ENCODE data around the gene CCNG2. TPM values are rescaled to one million over a fixed set of nuclear protein-coding genes. Genes with fewer than 3 reads are reported as not detected.

Gene CCNG2
- total RNA-seq, 1 experiment from 2014 or later = 38.8 TPM

DNA sequence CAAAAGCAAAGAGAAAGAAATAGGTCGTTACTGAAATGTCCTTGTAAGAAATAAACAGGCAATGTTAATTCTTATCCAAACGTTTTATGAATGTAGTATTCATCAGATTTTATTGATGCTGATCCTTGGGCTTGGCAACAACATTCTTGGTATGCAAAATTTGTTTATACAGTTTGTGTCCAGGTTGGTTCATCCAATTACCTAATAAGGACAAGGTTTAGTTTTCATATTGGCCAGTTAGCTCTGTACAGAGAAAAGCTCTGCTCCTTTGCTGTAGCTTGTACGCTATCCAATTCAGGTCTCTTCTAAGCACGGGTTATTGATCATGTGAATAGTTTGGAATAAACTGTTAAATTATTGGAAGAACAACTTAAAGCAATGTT lies 14.4 kb upstream of the CCNG2 start:
- H4K20me1 ChIP-seq (ENCODE audit: insufficient read depth, low read depth, low read length) = no peaks in the 10 kb centered on the region
- no peak for DNase-seq

DNA sequence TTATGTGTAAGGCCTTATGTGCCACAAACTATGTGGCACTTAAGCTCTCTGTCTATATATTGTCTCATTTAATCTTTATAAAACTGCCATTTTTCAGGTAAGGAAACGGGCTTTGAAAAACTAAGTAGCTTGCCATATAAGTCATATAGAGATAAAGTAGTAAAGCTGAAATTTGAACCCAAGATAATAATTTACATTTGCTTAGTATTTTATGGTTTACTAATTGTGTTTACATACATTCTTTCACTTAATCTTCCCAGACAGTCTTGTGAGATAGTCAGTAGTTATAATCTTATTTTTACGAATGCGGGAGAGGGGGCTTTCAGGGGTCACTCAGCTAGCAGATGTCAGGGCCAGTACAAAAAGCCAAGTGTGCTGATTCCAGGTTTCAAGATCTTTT lies 13.9 kb upstream of the CCNG2 start:
- no peak overlapping the region for H3K9ac ChIP-seq (ENCODE audit: low read length)
- H3K79me2 ChIP-seq (ENCODE audit: low read length) = no peaks in the 10 kb centered on the region
- no peak overlapping the region for H2AFZ ChIP-seq (ENCODE audit: low read length)
- DNase-seq = no peak
- no peaks in the 10 kb centered on the region for H3K9me3 ChIP-seq (ENCODE audit: low read length)
- no peaks in the 10 kb centered on the region for H3K9me2 ChIP-seq (replicated peaks; ENCODE audit: insufficient read depth, low read length)
- no peaks in the 10 kb centered on the region for H3K36me3 ChIP-seq (ENCODE audit: insufficient read depth, low read length)
- H4K20me1 ChIP-seq (ENCODE audit: insufficient read depth, low read depth, low read length) = no peaks in the 10 kb centered on the region
- H3K27ac ChIP-seq (ENCODE audit: low read length) = no peak overlapping the region
- no peaks in the 10 kb centered on the region for H3K27me3 ChIP-seq (ENCODE audit: low read length)
- H3K4me1 ChIP-seq (ENCODE audit: low read length) = peaks cover 21% of the 10 kb centered on the region
- no peak overlapping the region for H3K4me2 ChIP-seq (ENCODE audit: low read depth, low read length, poor library complexity, severe bottlenecking)
- no peak overlapping the region for H3K4me3 ChIP-seq (ENCODE audit: low read length)

More for the DNA sequence above, 14.4 kb upstream of the CCNG2 start:
- H3K9ac ChIP-seq (ENCODE audit: low read length) = no peak overlapping the region
- H3K4me2 ChIP-seq (ENCODE audit: low read depth, low read length, poor library complexity, severe bottlenecking) = no peak overlapping the region
- peaks cover 18% of the 10 kb centered on the region for H3K4me1 ChIP-seq (ENCODE audit: low read length)
- no peaks in the 10 kb centered on the region for H3K9me2 ChIP-seq (replicated peaks; ENCODE audit: insufficient read depth, low read length)
- H3K9me3 ChIP-seq (ENCODE audit: low read length) = no peaks in the 10 kb centered on the region
- no peak overlapping the region for H3K4me3 ChIP-seq (ENCODE audit: low read length)
- no peaks in the 10 kb centered on the region for H3K36me3 ChIP-seq (ENCODE audit: insufficient read depth, low read length)
- no peak overlapping the region for H3K27ac ChIP-seq (ENCODE audit: low read length)
- no peak overlapping the region for H2AFZ ChIP-seq (ENCODE audit: low read length)
- no peaks in the 10 kb centered on the region for H3K79me2 ChIP-seq (ENCODE audit: low read length)
- H3K27me3 ChIP-seq (ENCODE audit: low read length) = no peaks in the 10 kb centered on the region

DNA sequence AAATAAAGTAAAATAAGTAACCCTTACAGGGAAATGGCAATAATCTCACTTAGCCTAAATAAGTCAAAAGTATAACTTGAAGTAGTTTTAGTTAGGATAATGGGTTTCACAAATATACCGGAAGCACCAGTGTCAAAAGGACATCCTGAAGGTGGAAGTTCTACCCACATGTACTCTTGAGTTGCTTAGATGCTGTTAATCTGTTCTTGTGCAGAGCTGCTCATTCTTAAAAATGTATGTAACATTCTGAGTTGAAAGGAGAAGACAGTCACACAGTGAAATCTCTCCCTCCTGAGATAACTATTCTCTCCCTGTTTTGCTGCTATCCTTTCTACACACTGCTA lies 11.2 kb upstream of the CCNG2 start:
- no peak overlapping the region for H3K4me3 ChIP-seq (ENCODE audit: low read length)
- H3K79me2 ChIP-seq (ENCODE audit: low read length) = no peaks in the 10 kb centered on the region
- H3K27me3 ChIP-seq (ENCODE audit: low read length) = no peaks in the 10 kb centered on the region
- H3K36me3 ChIP-seq (ENCODE audit: insufficient read depth, low read length) = no peaks in the 10 kb centered on the region
- no peaks in the 10 kb centered on the region for H3K9me3 ChIP-seq (ENCODE audit: low read length)
- peak overlapping the region; percentile 93 for H2AFZ ChIP-seq (ENCODE audit: low read length)
- H3K9me2 ChIP-seq (replicated peaks; ENCODE audit: insufficient read depth, low read length) = no peaks in the 10 kb centered on the region
- H3K9ac ChIP-seq (ENCODE audit: low read length) = peak overlapping the region; percentile 45
- no peaks in the 10 kb centered on the region for H4K20me1 ChIP-seq (ENCODE audit: insufficient read depth, low read depth, low read length)
- DNase-seq = no peak
- peak overlapping the region; percentile 57 for H3K27ac ChIP-seq (ENCODE audit: low read length)
- peak overlapping the region; percentile 42 for H3K4me2 ChIP-seq (ENCODE audit: low read depth, low read length, poor library complexity, severe bottlenecking)
- peaks cover 21% of the 10 kb centered on the region for H3K4me1 ChIP-seq (ENCODE audit: low read length)

DNA sequence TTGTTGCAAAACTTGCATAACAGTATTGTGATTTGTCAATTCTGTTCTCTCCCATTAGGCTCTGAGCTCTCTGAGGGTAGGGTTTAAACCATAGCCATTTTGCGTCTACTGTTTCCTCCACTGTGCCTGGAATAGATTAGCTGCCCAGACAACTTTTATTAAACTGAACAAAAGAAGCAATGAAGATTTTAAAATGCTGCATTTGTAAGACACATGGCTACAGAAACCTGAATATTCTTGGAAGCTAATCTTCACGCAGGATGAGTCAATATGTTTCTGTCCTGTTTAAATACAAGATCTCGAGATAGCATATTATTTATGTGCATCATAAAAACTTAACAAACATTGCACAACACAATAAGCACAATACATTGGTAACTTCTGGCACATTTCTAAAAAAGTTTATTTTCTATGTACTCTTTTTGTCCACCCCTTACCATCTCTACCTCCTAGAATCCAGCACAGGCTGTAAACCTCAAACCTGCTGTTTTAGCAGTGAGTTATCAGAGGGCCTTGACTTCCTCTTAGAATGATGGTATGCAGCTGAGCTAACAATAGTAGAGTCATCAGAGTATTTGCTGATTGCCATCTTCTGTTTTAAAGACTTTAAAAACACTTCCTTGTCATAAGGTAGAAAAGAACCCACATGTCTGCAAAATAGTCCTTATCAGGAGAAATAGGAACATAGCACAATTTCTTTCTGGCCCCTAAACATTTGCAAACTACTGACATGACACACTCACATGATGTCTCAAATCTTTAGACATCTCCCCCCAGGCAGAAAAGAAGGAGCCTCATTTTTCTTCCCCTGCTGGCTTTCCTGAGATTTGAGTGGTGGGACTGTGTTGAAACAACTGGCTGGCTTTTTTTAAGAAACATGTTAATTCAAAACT lies 10.6 kb upstream of the CCNG2 start:
- Histone ChIP-seq H3K4me3 (ENCODE audit: low read length) (no peak overlapping the region), H3K27ac (ENCODE audit: low read length) (peak overlapping the region; percentile 57), H3K36me3 (ENCODE audit: insufficient read depth, low read length) (no peaks in the 10 kb centered on the region), H3K4me1 (ENCODE audit: low read length) (peaks cover 21% of the 10 kb centered on the region), H3K4me2 (ENCODE audit: low read depth, low read length, poor library complexity, severe bottlenecking) (peak overlapping the region; percentile 42), H3K9ac (ENCODE audit: low read length) (peak overlapping the region; percentile 45), H3K27me3 (ENCODE audit: low read length) (no peaks in the 10 kb centered on the region), H3K9me2 (replicated peaks; ENCODE audit: insufficient read depth, low read length) (no peaks in the 10 kb centered on the region), H3K9me3 (ENCODE audit: low read length) (no peaks in the 10 kb centered on the region), H2AFZ (ENCODE audit: low read length) (peak overlapping the region; percentile 93), H3K79me2 (ENCODE audit: low read length) (no peaks in the 10 kb centered on the region), H4K20me1 (ENCODE audit: insufficient read depth, low read depth, low read length) (no peaks in the 10 kb centered on the region)
- peak; percentile 42 for DNase-seq

DNA sequence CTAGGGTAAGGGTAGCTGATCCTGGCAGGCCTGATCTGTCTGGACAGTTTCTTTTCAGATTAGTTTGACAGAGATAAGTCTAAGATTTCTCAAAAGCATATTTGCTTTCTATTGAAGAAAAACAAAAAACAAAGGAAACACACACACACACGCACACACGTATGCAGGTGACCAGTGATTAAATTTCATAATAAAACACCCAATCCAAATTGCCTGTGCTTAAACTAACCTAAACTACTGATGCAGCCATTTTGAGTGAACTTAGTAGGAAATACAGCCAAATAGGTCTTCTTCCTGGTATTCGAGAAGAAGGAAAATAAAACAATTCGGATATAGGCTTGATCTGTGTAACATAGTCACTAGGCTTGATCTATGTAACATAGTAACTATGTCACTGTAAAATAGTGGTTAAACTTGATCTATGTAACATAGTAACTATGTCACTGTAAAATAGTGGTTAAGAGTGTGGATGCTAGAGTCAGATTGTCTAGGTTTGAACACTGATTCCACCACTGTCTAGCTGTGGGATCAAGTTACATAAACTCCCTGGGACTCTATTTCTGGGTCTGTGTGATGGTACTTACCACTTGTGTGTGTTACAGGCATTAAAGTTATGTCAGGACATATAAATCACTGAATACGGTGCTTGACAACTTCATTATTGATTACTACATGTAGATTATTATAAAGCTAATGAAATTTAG lies 9.8 kb upstream of the CCNG2 start:
- H3K27me3 ChIP-seq (ENCODE audit: low read length) = no peaks in the 10 kb centered on the region
- H2AFZ ChIP-seq (ENCODE audit: low read length) = peak overlapping the region; percentile 93; the same call in 1 of the 2 replicates
- no peak overlapping the region for H3K9ac ChIP-seq (ENCODE audit: low read length)
- no peaks in the 10 kb centered on the region for H3K36me3 ChIP-seq (ENCODE audit: insufficient read depth, low read length)
- no peaks in the 10 kb centered on the region for H3K9me3 ChIP-seq (ENCODE audit: low read length)
- peak overlapping the region; percentile 23 for H3K4me2 ChIP-seq (ENCODE audit: low read depth, low read length, poor library complexity, severe bottlenecking)
- H3K9me2 ChIP-seq (replicated peaks; ENCODE audit: insufficient read depth, low read length) = no peaks in the 10 kb centered on the region
- H3K27ac ChIP-seq (ENCODE audit: low read length) = peak overlapping the region; percentile 57
- no peaks in the 10 kb centered on the region for H3K79me2 ChIP-seq (ENCODE audit: low read length)
- H3K4me3 ChIP-seq (ENCODE audit: low read length) = no peak overlapping the region
- DNase-seq = no peak
- no peaks in the 10 kb centered on the region for H4K20me1 ChIP-seq (ENCODE audit: insufficient read depth, low read depth, low read length)
- H3K4me1 ChIP-seq (ENCODE audit: low read length) = peaks cover 26% of the 10 kb centered on the region

DNA sequence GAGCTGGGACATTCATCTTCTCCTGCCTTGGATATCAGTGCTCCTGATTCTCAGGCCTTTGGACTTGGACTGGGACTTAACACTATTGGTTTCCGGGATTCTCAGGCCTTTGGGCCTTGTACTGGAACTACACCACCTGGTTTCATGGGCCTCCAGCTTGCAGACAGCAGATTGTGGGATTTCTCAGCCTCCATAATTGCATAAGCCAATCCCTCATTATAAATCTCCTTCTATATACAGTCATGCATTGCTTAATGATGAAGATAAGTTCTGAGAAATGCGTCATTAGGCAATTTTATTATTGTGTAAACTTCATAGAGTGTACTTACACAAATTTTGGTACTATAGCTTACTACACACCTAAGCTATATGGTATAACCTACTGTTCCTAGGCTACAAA lies 8.9 kb upstream of the CCNG2 start:
- Histone ChIP-seq H3K9ac (ENCODE audit: low read length) (no peak overlapping the region), H3K9me2 (replicated peaks; ENCODE audit: insufficient read depth, low read length) (no peaks in the 10 kb centered on the region), H3K4me3 (ENCODE audit: low read length) (no peak overlapping the region), H4K20me1 (ENCODE audit: insufficient read depth, low read depth, low read length) (no peaks in the 10 kb centered on the region), H2AFZ (ENCODE audit: low read length) (peak overlapping the region; percentile 67), H3K4me2 (ENCODE audit: low read depth, low read length, poor library complexity, severe bottlenecking) (no peak overlapping the region), H3K27me3 (ENCODE audit: low read length) (no peaks in the 10 kb centered on the region), H3K79me2 (ENCODE audit: low read length) (no peaks in the 10 kb centered on the region), H3K27ac (ENCODE audit: low read length) (peak overlapping the region; percentile 22; the same call in 1 of the 2 replicates), H3K36me3 (ENCODE audit: insufficient read depth, low read length) (no peaks in the 10 kb centered on the region), H3K4me1 (ENCODE audit: low read length) (peaks cover 34% of the 10 kb centered on the region), H3K9me3 (ENCODE audit: low read length) (no peaks in the 10 kb centered on the region)
- no peak for DNase-seq

DNA sequence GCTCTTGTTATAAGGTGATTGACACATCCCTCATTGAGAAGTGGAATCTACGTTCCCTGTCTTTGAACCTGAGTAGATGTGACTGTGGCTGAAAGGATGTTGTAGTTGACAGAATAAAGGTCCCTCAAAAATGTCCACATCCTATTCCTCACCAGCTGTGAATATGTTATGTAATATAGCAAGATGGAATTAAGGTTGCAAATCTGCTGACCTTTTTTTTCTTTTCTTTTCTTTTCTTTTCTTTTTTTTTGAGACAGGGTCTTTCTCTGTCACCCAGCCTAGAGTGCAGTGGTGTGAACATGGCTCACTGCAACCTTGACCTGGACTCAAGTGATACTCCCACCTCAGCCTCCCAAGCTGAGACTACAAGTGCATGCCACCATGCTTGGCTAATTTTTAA lies 7.2 kb upstream of the CCNG2 start:
- H4K20me1 ChIP-seq (ENCODE audit: insufficient read depth, low read depth, low read length) = no peaks in the 10 kb centered on the region
- H3K9ac ChIP-seq (ENCODE audit: low read length) = no peak overlapping the region
- no peaks in the 10 kb centered on the region for H3K27me3 ChIP-seq (ENCODE audit: low read length)
- no peaks in the 10 kb centered on the region for H3K36me3 ChIP-seq (ENCODE audit: insufficient read depth, low read length)
- H3K4me1 ChIP-seq (ENCODE audit: low read length) = peaks cover 51% of the 10 kb centered on the region
- H3K4me3 ChIP-seq (ENCODE audit: low read length) = no peak overlapping the region
- H3K9me3 ChIP-seq (ENCODE audit: low read length) = no peaks in the 10 kb centered on the region
- H3K79me2 ChIP-seq (ENCODE audit: low read length) = no peaks in the 10 kb centered on the region
- no peak for DNase-seq
- no peaks in the 10 kb centered on the region for H3K9me2 ChIP-seq (replicated peaks; ENCODE audit: insufficient read depth, low read length)
- no peak overlapping the region for H2AFZ ChIP-seq (ENCODE audit: low read length)
- H3K4me2 ChIP-seq (ENCODE audit: low read depth, low read length, poor library complexity, severe bottlenecking) = no peak overlapping the region
- no peak overlapping the region for H3K27ac ChIP-seq (ENCODE audit: low read length)

DNA sequence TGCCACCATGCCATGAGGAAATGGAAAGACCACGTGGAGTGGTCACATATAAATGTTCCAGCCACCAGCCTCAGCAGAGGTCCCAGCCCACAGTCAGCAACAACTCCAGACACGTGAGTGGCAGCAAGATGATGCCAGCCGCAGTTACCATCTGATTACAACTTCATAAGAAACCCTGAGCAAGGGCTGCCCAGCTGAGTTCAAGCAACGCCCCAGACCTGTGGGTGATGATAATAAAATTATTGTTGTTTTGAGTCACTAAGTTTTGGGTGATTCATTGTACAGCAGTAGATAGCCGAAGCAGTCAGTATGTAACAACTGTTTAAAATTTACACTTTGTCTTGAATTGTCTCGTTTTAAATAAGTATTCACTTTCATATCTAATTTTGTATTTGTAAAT lies 5.8 kb upstream of the CCNG2 start:
- Histone ChIP-seq H4K20me1 (ENCODE audit: insufficient read depth, low read depth, low read length) (no peaks in the 10 kb centered on the region), H3K9me2 (replicated peaks; ENCODE audit: insufficient read depth, low read length) (no peaks in the 10 kb centered on the region), H2AFZ (ENCODE audit: low read length) (peak overlapping the region; percentile 42; the same call in 1 of the 2 replicates), H3K36me3 (ENCODE audit: insufficient read depth, low read length) (no peaks in the 10 kb centered on the region), H3K4me2 (ENCODE audit: low read depth, low read length, poor library complexity, severe bottlenecking) (no peak overlapping the region), H3K4me1 (ENCODE audit: low read length) (peaks cover 61% of the 10 kb centered on the region), H3K9ac (ENCODE audit: low read length) (no peak overlapping the region), H3K27me3 (ENCODE audit: low read length) (no peaks in the 10 kb centered on the region), H3K4me3 (ENCODE audit: low read length) (no peak overlapping the region), H3K9me3 (ENCODE audit: low read length) (no peaks in the 10 kb centered on the region), H3K79me2 (ENCODE audit: low read length) (no peaks in the 10 kb centered on the region), H3K27ac (ENCODE audit: low read length) (0 out of 2 replicates have a peak overlapping the region, but pooled peaks have one; percentile 99)
- no peak for DNase-seq
